Liver (tissue), 9 donors: ENCODE measurements around the gene MINK1. TPM values are rescaled to one million over a fixed set of nuclear protein-coding genes. Genes with fewer than 3 reads are reported as not detected.

Experiments used
- DNase-seq: peaks from one replicate; pipeline ENCODE4 v3.0.0-alpha.2; 2017; ENCODE audit warnings: low spot score
- H3K27ac ChIP-seq, 2 donors: one replicate each; pipeline ENCODE4 v1.7.0; 2013; ENCODE audit warnings: inconsistent platforms in 2 of 2, low read length in 2 of 2, control low read depth in 1 of 2, low read depth in 1 of 2, mild to moderate bottlenecking in 1 of 2
- H3K27me3 ChIP-seq, 4 donors: one replicate each; pipeline versions ENCODE4 v1.6.1 to v1.7.0; 2013; ENCODE audit warnings: low read length in 3 of 4, inconsistent platforms in 1 of 4, mild to moderate bottlenecking in 1 of 4, moderate library complexity in 1 of 4; ENCODE audit not compliant: control insufficient read depth in 4 of 4, insufficient read depth in 4 of 4
- H3K36me3 ChIP-seq, 4 donors: one replicate each; pipeline versions ENCODE4 v1.6.1 to v1.7.0; 2013; ENCODE audit warnings: low read length in 3 of 4, mild to moderate bottlenecking in 3 of 4, low read depth in 1 of 4, moderate library complexity in 1 of 4; ENCODE audit not compliant: control insufficient read depth in 4 of 4, insufficient read depth in 3 of 4
- H3K4me1 ChIP-seq, 4 donors: one replicate each; pipeline versions ENCODE4 v1.6.1 to v1.7.0; 2013; ENCODE audit warnings: low read length in 3 of 4, mild to moderate bottlenecking in 3 of 4, moderate library complexity in 1 of 4; ENCODE audit not compliant: control insufficient read depth in 4 of 4, insufficient read depth in 4 of 4
- H3K4me3 ChIP-seq, 3 donors: one replicate each; pipeline versions ENCODE4 v1.6.1 to v1.7.0; 2013; ENCODE audit warnings: low read length in 3 of 3, control low read depth in 1 of 3, low read depth in 1 of 3, mild to moderate bottlenecking in 1 of 3
- H3K9ac ChIP-seq, 2 donors: one replicate each; pipeline ENCODE4 v1.7.0; 2013; ENCODE audit warnings: low read length in 2 of 2, mild to moderate bottlenecking in 2 of 2, moderate library complexity in 2 of 2, control low read depth in 1 of 2, low read depth in 1 of 2
- H3K9me3 ChIP-seq, 4 donors: one replicate each; pipeline versions ENCODE4 v1.6.1 to v1.7.0; 2013; ENCODE audit warnings: low read length in 3 of 4; ENCODE audit not compliant: control insufficient read depth in 4 of 4
- ATF3 ChIP-seq: IDR thresholded peaks from 2 replicates; pipeline ENCODE4 v1.6.1; 2016; ENCODE audit warnings: antibody characterized with exemption
- EGR1 ChIP-seq, 2 donors: IDR thresholded peaks; 2 replicates each; pipeline ENCODE4 v1.6.1; 2016 to 2018; ENCODE audit warnings: antibody characterized with exemption in 2 of 2, low read depth in 2 of 2
- FOXA1 ChIP-seq: IDR thresholded peaks from 2 replicates; pipeline ENCODE4 v1.6.1; 2016; ENCODE audit warnings: antibody characterized with exemption
- FOXA2 ChIP-seq: IDR thresholded peaks from 2 replicates; pipeline ENCODE4 v1.6.1; 2016; ENCODE audit warnings: antibody characterized with exemption
- GABPA ChIP-seq, 2 donors: IDR thresholded peaks in 1 of 2; conservative IDR thresholded peaks in 1 of 2; 2 replicates each; pipeline ENCODE4 v1.6.1; 2016; ENCODE audit warnings: antibody characterized with exemption in 2 of 2, mild to moderate bottlenecking in 1 of 2, moderate library complexity in 1 of 2
- HNF4A ChIP-seq, 2 donors: conservative IDR thresholded peaks; 2 replicates each; pipeline ENCODE4 v1.6.1; 2016; ENCODE audit warnings: antibody characterized with exemption in 2 of 2, mild to moderate bottlenecking in 2 of 2
- HNF4G ChIP-seq: IDR thresholded peaks from 2 replicates; pipeline ENCODE4 v1.6.1; 2016; ENCODE audit warnings: antibody characterized with exemption
- JUND ChIP-seq, 2 donors: IDR thresholded peaks; 2 replicates each; pipeline ENCODE4 v1.6.1; 2016; ENCODE audit warnings: antibody characterized with exemption in 2 of 2
- MAX ChIP-seq: IDR thresholded peaks from 2 replicates; pipeline ENCODE4 v1.6.1; 2016; ENCODE audit warnings: antibody characterized with exemption
- NR2F2 ChIP-seq: IDR thresholded peaks from 2 replicates; pipeline ENCODE4 v1.6.1; 2016; ENCODE audit warnings: antibody characterized with exemption
- RAD21 ChIP-seq, 2 donors: IDR thresholded peaks; 2 replicates each; pipeline ENCODE4 v1.6.1; 2016; ENCODE audit warnings: antibody characterized with exemption in 2 of 2, mild to moderate bottlenecking in 2 of 2
- REST ChIP-seq: IDR thresholded peaks from 2 replicates; pipeline ENCODE4 v1.6.1; 2016; ENCODE audit warnings: antibody characterized with exemption, mild to moderate bottlenecking
- RXRA ChIP-seq, 2 donors: IDR thresholded peaks; 2 replicates each; pipeline ENCODE4 v1.6.1; 2017 to 2018; ENCODE audit warnings: antibody characterized with exemption in 2 of 2, mild to moderate bottlenecking in 1 of 2
- SP1 ChIP-seq: IDR thresholded peaks from 2 replicates; pipeline ENCODE4 v1.6.1; 2018; ENCODE audit warnings: antibody characterized with exemption, mild to moderate bottlenecking
- TAF1 ChIP-seq: conservative IDR thresholded peaks from 2 replicates; pipeline ENCODE4 v1.6.1; 2016; ENCODE audit warnings: antibody characterized with exemption, mild to moderate bottlenecking
- YY1 ChIP-seq: IDR thresholded peaks from 2 replicates; pipeline ENCODE4 v1.6.1; 2016; ENCODE audit warnings: antibody characterized with exemption, mild to moderate bottlenecking
- WGBS: extraction: QIAGEN DNeasy Blood & Tissue Kit; methylation state at CpG from one replicate; pipeline ENCODE4 v1.1.7; 2013; 5-methylcytosine and 5-hydroxymethylcytosine counted together
- polyA plus RNA-seq, 2 donors: library from polyadenylated mRNA; stranded (reverse) in 1 of 2; unstranded in 1 of 2; fragments of 200-250 nt in 1 of 2; fragments of >200 nt in 1 of 2; fragmentation: Nextera tagmentation in 1 of 2; extraction: Ambion mirVana in 1 of 2; gene quantifications; one replicate each; pipeline versions ENCODE4 v1.2.1 to v1.2.3, GENCODE V29; 2013 to 2015
- total RNA-seq, 2 donors: library from RNA; depleted of rRNA; stranded (reverse); fragments of >200 nt; gene quantifications; one replicate each; pipeline ENCODE4 v1.2.3, GENCODE V29; 2014
- TF ChIP-seq, protein P1 (sequence below): fragments of 150-350 bp; IDR thresholded peaks from 2 replicates; pipeline ENCODE4 v1.5.1; 2017; ENCODE audit warnings: improper control_type of control experiment, low read depth, low read length; ENCODE audit not compliant: missing input control
- TF ChIP-seq, protein P2 (sequence below): IDR thresholded peaks from 2 replicates; pipeline ENCODE4 v1.6.1; 2016; ENCODE audit warnings: antibody characterized with exemption
- donor health status: healthy.
- donor health status: healthy.
- donor health status: healthy.
- donor health status: healthy.
- donor health status: healthy.

MINK1 gene
- total and polyA plus RNA-seq, 4 donors: 6.9 to 30.6 (median 21.1) TPM

- TF ChIP-seq ATF3 (no peak), FOXA1 (no peak), NR2F2 (peak; percentile 22), SP1 (peak; percentile 6), RXRA (IDR thresholded peaks at IDR 0.05) (no peak), FOXA2 (no peak), HNF4G (no peak), GABPA (IDR thresholded peaks at IDR 0.05 in 1 of 2, conservative IDR thresholded peaks at IDR 0.05 in 1 of 2) (no peak), MAX (peak; percentile 60), EGR1 (IDR thresholded peaks at IDR 0.05; ENCODE audit: low read depth in 2 of 2) (no peak), TAF1 (no peak), YY1 (no peak), RAD21 (IDR thresholded peaks at IDR 0.05) (no peak), JUND (IDR thresholded peaks at IDR 0.05) (no peak), REST (peak; percentile 13), HNF4A (conservative IDR thresholded peaks at IDR 0.05) (no peak)
- TF ChIP-seq, protein P1, sequence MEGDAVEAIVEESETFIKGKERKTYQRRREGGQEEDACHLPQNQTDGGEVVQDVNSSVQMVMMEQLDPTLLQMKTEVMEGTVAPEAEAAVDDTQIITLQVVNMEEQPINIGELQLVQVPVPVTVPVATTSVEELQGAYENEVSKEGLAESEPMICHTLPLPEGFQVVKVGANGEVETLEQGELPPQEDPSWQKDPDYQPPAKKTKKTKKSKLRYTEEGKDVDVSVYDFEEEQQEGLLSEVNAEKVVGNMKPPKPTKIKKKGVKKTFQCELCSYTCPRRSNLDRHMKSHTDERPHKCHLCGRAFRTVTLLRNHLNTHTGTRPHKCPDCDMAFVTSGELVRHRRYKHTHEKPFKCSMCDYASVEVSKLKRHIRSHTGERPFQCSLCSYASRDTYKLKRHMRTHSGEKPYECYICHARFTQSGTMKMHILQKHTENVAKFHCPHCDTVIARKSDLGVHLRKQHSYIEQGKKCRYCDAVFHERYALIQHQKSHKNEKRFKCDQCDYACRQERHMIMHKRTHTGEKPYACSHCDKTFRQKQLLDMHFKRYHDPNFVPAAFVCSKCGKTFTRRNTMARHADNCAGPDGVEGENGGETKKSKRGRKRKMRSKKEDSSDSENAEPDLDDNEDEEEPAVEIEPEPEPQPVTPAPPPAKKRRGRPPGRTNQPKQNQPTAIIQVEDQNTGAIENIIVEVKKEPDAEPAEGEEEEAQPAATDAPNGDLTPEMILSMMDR: no peak
- TF ChIP-seq, protein P2, sequence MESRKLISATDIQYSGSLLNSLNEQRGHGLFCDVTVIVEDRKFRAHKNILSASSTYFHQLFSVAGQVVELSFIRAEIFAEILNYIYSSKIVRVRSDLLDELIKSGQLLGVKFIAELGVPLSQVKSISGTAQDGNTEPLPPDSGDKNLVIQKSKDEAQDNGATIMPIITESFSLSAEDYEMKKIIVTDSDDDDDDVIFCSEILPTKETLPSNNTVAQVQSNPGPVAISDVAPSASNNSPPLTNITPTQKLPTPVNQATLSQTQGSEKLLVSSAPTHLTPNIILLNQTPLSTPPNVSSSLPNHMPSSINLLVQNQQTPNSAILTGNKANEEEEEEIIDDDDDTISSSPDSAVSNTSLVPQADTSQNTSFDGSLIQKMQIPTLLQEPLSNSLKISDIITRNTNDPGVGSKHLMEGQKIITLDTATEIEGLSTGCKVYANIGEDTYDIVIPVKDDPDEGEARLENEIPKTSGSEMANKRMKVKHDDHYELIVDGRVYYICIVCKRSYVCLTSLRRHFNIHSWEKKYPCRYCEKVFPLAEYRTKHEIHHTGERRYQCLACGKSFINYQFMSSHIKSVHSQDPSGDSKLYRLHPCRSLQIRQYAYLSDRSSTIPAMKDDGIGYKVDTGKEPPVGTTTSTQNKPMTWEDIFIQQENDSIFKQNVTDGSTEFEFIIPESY: no peak
- Histone ChIP-seq H3K9me3 (no peaks in the 10 kb centered on the region), H3K4me3 (peak overlapping the region; percentile 55 to 96 (median 77)), H3K4me1 (peaks cover 12 to 35% (median 27%) of the 10 kb centered on the region in 4 donors), H3K9ac (no peak overlapping the region), H3K27ac (peak overlapping the region; percentile 86 to 90), H3K36me3 (no peaks in the 10 kb centered on the region), H3K27me3 (no peaks in the 10 kb centered on the region)
- WGBS: 4% methylated on average over 15 of the region's 15 CpGs
- DNase-seq: peak; percentile 49
Measured at GRCh38 chr17:4833941-4834680, 971 bp downstream of the MINK1 start.
